HS-5 (cell line): ENCODE measurements around the gene PACSIN1.
"Not testable (repeated sequence)": the region's sequence is repeated elsewhere in the genome, so short reads cannot be mapped to it uniquely, and the experiment has no call there.

Experiments used
- DNase-seq: peaks from one replicate; pipeline ENCODE4 v3.0.0-alpha.2; 2012; ENCODE audit warnings: low read depth

The PACSIN1 gene

GRCh38 chr6:34486106-34486740 lies 20.3 kb downstream of the PACSIN1 start:
- no peak for DNase-seq

- not testable (repeated sequence) for DNase-seq
Measured at GRCh38 chr6:34486886-34487285, 21.0 kb downstream of the PACSIN1 start.

GRCh38 chr6:34487536-34487935 lies 21.7 kb downstream of the PACSIN1 start:
- no peak for DNase-seq

GRCh38 chr6:34489207-34489805 lies 23.4 kb downstream of the PACSIN1 start:
- peak; percentile 5 for DNase-seq

GRCh38 chr6:34490390-34491090 lies 24.7 kb downstream of the PACSIN1 start:
- DNase-seq = no peak

- DNase-seq = no peak
Measured at GRCh38 chr6:34491091-34491430, 25.2 kb downstream of the PACSIN1 start.

GRCh38 chr6:34493344-34493743 lies 27.5 kb downstream of the PACSIN1 start:
- no peak for DNase-seq

GRCh38 chr6:34494973-34495372 lies 29.1 kb downstream of the PACSIN1 start:
- no peak for DNase-seq

GRCh38 chr6:34496103-34496685 lies 30.3 kb downstream of the PACSIN1 start:
- no peak for DNase-seq

- DNase-seq = no peak
Measured at GRCh38 chr6:34497411-34497810, 31.5 kb downstream of the PACSIN1 start.

- DNase-seq = no peak
Measured at GRCh38 chr6:34506718-34507117, 40.8 kb downstream of the PACSIN1 start.

- DNase-seq = no peak
Measured at GRCh38 chr6:34508425-34508824, 42.5 kb downstream of the PACSIN1 start.

GRCh38 chr6:34509782-34510181 lies 43.9 kb downstream of the PACSIN1 start:
- no peak for DNase-seq

- DNase-seq = no peak
Measured at GRCh38 chr6:34510299-34510698, 44.4 kb downstream of the PACSIN1 start.

- DNase-seq = no peak
Measured at GRCh38 chr6:34511214-34511914, 45.5 kb downstream of the PACSIN1 start.

- DNase-seq = no peak
Measured at GRCh38 chr6:34511915-34512737, 46.2 kb downstream of the PACSIN1 start.

GRCh38 chr6:34512738-34513115 lies 46.9 kb downstream of the PACSIN1 start:
- DNase-seq = no peak

GRCh38 chr6:34513646-34514045 lies 47.8 kb downstream of the PACSIN1 start:
- DNase-seq = no peak

GRCh38 chr6:34514112-34514511 lies 48.2 kb downstream of the PACSIN1 start:
- DNase-seq = no peak

- no peak for DNase-seq
Measured at GRCh38 chr6:34514593-34515472, 49.0 kb downstream of the PACSIN1 start.
